HG02759 (cell line): ENCODE measurements around the gene NXPH3.

ENCODE experiments used
- ATAC-seq: cut with Tn5 transposase; IDR thresholded peaks from one replicate; pipeline ENCODE4 v1.9.1; 2021; ENCODE audit warnings: mild to moderate bottlenecking, moderate library complexity; ENCODE audit not compliant: unreplicated experiment

NXPH3 gene

GRCh38 chr17:49574945-49575678 is 559 bp upstream of the NXPH3 start:
- ATAC-seq, result no peak

DNA sequence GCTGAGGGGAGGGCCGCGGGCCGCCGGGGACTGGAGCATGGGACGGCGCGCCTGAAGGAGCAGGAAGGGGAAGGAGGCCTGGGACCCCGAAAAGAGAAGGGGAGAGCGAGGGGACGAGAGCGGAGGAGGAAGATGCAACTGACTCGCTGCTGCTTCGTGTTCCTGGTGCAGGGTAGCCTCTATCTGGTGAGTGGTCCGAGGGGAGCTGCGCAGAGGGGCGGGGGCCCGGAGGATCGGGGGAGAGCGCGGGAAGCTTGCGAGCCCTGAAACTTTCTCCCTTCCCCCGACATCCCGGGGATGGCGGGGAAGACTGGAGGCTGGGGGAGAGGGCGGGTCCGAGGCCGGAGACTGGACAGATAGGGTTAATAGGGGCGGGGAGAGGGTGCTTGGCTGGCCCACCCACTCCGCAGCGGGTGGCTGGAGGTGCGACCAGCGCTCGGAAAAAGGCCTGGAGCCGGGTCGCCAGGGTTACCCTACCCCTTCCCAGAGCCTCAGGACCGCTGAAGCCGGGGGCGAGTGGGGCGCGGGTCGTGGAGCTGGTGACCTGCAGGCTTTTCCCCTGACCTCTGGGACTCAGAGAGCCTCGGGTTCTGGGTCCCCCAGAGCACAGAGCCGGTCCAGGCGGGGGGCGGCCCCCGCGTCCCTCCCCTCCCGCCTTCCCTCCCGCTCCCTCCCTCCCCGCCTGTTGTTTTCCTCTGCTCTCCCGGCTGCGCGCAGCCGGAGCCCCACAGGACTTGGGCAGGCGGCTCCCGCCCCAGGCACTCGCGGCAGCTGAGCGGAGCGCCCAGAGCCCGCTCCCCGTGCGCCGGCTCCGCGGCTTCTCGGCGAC is 631 bp downstream of the NXPH3 start:
- no peak for ATAC-seq

- no peak for ATAC-seq
Measured at GRCh38 chr17:49576917-49577649, 1.4 kb downstream of the NXPH3 start.

GRCh38 chr17:49577650-49577934 is 1.9 kb downstream of the NXPH3 start:
- ATAC-seq, result no peak

- no peak for ATAC-seq
Measured at GRCh38 chr17:49577963-49578362, 2.3 kb downstream of the NXPH3 start.

DNA sequence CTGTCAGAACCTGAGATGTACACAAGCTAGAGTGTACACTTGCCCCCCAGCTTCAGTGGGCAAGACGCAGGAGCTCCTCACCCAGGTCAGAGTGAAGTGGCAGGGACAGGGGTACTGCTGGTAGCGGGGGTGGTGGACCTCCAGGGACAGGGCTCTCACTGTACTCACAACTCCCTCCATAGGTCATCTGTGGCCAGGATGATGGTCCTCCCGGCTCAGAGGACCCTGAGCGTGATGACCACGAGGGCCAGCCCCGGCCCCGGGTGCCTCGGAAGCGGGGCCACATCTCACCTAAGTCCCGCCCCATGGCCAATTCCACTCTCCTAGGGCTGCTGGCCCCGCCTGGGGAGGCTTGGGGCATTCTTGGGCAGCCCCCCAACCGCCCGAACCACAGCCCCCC is 2.7 kb downstream of the NXPH3 start:
- ATAC-seq, result no peak

GRCh38 chr17:49578952-49579500 is 3.4 kb downstream of the NXPH3 start:
- no peak for ATAC-seq

DNA sequence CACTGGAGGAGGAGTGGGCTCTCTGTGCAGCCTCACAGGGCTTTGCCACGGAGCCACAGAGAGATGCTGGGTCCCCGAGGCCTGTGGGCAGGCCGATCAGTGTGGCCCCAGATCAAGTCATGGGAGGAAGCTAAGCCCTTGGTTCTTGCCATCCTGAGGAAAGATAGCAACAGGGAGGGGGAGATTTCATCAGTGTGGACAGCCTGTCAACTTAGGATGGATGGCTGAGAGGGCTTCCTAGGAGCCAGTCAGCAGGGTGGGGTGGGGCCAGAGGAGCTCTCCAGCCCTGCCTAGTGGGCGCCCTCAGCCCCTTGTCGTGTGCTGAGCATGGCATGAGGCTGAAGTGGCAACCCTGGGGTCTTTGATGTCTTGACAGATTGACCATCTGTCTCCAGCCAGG is 3.9 kb downstream of the NXPH3 start:
- no peak for ATAC-seq

DNA sequence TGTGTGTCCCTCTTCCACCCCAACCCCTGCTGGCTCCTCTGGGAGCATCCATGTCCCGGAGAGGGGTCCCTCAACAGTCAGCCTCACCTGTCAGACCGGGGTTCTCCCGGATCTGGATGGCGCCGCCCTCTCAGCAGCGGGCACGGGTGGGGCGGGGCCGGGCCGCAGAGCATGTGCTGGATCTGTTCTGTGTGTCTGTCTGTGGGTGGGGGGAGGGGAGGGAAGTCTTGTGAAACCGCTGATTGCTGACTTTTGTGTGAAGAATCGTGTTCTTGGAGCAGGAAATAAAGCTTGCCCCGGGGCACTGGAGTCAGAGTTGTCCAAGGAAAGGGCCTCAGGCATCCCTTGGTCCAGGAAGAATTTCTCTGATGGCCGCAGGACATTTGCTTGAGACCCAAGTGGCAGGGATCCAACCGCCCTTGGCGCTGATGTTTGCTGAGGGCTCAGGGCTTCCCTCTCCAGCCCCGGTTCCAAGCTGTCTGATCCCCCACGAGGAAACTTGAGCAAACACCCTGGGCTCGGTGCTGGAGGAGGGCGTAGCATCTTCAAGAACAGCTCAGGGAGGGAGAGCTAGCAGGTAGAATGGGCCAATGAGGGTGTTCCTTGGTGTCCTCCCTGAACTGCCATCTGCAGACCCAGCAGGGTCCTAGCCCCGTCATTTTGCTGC is 4.5 kb downstream of the NXPH3 start:
- ATAC-seq, result no peak

- ATAC-seq, result no peak
Measured at GRCh38 chr17:49580981-49581647, 5.4 kb downstream of the NXPH3 start.

GRCh38 chr17:49581648-49581998 is 6.0 kb downstream of the NXPH3 start:
- no peak for ATAC-seq

GRCh38 chr17:49582055-49582722 is 6.5 kb downstream of the NXPH3 start:
- ATAC-seq, result no peak

DNA sequence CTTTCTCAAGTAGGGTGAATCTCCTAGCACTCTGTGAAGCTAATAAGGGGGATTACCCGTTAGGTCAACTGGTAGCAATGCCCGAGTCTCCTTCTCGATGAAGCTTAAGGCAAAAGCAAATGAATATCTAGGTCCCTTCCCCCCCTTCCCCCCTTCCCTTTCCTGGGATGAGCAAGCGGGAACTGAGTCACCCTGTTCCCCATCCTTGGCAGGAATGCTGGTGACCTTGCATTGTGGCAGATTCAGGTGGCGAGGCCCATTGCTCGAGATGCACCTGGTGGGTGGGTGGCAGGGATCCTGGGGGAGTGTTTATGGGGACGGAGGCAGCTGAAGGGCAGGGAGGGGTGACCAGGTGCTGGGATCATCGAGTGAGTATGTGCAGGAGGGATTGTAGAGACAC is 7.1 kb downstream of the NXPH3 start:
- no peak for ATAC-seq

GRCh38 chr17:49583226-49583625 is 7.6 kb downstream of the NXPH3 start:
- no peak for ATAC-seq

DNA sequence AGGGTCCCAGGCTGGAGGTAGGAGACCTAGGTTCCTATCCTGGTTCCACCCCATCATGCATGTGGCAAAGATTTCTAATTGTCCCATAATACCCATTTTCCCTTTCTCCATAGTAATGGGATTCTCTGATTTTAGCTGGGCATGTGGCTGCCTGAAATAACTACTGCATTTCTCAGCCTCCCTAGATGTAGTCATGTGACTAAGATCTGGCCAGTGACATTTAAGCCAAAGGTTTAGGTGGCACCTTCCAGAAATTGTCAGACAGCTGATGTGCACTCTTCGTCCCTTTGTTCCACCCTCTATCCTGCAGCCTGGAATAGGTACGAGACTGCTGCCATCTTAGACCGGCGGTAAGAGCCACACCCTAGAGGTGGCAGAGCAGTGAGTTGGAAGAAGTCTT is 8.2 kb downstream of the NXPH3 start:
- no peak for ATAC-seq

DNA sequence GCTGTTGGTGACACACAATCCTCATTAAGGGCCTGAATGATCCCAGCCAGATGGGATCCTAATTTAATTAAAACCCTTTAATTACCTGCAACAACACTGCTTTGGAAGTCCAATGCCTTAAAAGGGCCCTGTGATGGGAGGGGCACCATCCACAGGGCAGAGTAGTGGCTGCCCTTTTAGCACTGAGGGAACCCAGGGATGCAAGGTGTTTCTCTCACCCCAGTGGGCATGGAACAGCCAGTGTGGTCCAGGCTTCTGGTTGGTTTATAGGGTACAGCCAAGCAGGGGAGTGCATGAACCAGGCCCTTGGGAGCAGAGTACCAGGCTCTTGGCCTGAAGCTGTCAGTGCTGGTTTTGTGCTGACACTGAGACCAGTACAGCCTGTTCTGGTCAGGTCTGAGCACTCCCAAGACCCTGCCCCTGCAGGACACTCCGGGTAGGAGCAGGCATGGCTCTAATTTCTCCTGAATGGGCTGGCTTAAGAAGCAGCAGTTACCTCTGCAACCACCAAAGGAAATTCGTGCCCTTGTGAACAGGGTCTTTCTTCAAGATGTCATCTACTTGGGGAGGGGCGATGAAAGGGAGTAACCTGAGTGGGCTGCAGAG is 9.9 kb downstream of the NXPH3 start:
- no peak for ATAC-seq

DNA sequence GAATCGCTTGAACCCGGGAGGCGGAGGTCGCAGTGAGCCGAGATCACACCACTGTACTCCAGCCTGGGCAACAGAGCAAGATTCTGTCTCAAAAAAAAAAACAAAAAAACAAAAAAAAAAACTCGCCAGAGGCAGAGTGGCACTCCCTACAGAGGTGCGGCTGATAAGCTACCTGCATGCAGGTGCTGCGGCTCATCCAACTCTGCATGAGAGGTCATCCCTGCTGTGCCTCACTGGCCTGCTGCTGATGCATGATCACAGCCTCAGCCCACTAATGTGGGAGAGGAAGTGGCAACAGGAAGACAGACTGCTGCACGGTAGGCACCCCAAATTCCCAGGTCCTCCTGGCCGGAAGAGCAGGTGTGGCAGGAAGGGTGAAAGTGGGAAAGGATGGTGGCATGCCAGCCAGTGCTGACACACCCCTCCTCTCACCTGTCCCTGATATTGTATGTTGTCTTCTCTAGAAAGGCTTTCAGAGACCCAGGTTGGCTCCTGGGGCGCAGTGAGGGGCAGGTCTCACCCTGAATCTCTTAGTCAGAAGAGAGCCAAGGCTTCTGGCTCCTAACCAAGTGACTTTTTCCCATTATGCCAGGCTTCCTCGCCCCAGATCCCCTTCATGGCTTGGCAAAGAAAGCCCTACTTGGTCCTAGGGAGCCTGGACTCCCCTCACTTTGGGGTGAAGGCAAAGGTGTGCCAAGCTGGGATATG is 11.8 kb downstream of the NXPH3 start:
- ATAC-seq, result no peak

- ATAC-seq, result no peak
Measured at GRCh38 chr17:49588312-49588711, 12.6 kb downstream of the NXPH3 start.
